ENCODE data around the gene PNLDC1. TPM values are rescaled to one million over a fixed set of nuclear protein-coding genes. Genes with fewer than 3 reads are reported as not detected.
A peak's percentile ranks its signal among the peaks of the same experiment; 100 is the strongest.
"Not testable (repeated sequence)": the region's sequence is repeated elsewhere in the genome, so short reads cannot be mapped to it uniquely, and the experiment has no call there.

PNLDC1 gene
- total and polyA plus RNA-seq, 9 of the 15 experiments (the other 6 are each of a cell fraction or from before 2014, with no cell fraction given): 0.12 TPM; not detected in 8

GRCh38 chr6:159863341-159863740, 63.3 kb downstream of the PNLDC1 start (continued):
- TF ChIP-seq REST (IDR thresholded peaks at IDR 0.05; ENCODE audit: borderline replicate concordance) (peak; percentile 86), ZNF316 (IDR thresholded peaks at IDR 0.05) (peak; percentile 26; the same call in 1 of the 2 replicates), DEAF1 (CRISPR knock-in tag; IDR thresholded peaks at IDR 0.05) (peak; percentile 91), CREM (IDR thresholded peaks at IDR 0.05; ENCODE audit: low read depth) (peak; percentile 85), SMC3 (conservative IDR thresholded peaks at IDR 0.05; ENCODE audit: insufficient read depth, low read depth, low read length) (peak; percentile 56)
- not testable (repeated sequence) for TF ChIP-seq REST (CRISPR knock-in tag; IDR thresholded peaks at IDR 0.05; ENCODE audit: low read depth)
